ENCODE results near the gene TM7SF3.

GRCh38 chr12:26995706-26996105, 18.5 kb downstream of the TM7SF3 start:
- TF ChIP-seq, protein P1, sequence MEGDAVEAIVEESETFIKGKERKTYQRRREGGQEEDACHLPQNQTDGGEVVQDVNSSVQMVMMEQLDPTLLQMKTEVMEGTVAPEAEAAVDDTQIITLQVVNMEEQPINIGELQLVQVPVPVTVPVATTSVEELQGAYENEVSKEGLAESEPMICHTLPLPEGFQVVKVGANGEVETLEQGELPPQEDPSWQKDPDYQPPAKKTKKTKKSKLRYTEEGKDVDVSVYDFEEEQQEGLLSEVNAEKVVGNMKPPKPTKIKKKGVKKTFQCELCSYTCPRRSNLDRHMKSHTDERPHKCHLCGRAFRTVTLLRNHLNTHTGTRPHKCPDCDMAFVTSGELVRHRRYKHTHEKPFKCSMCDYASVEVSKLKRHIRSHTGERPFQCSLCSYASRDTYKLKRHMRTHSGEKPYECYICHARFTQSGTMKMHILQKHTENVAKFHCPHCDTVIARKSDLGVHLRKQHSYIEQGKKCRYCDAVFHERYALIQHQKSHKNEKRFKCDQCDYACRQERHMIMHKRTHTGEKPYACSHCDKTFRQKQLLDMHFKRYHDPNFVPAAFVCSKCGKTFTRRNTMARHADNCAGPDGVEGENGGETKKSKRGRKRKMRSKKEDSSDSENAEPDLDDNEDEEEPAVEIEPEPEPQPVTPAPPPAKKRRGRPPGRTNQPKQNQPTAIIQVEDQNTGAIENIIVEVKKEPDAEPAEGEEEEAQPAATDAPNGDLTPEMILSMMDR (conservative IDR thresholded peaks at IDR 0.05; ENCODE audit: low read depth, low read length): no peak
- no peak for TF ChIP-seq EZH2 (IDR thresholded peaks at IDR 0.05; ENCODE audit: low read length, unreplicated experiment)
